ENCODE results near the gene FHL3. TPM values are rescaled to one million over a fixed set of nuclear protein-coding genes. Genes with fewer than 3 reads are reported as not detected.

The FHL3 gene
- polyA plus RNA-seq, 1 of the 3 experiments (the other 2 are of a cell fraction) = 6.8 TPM

- 17% methylated on average over 1 of the region's 1 CpG for WGBS (ENCODE audit: low lambda C conversion rate)
These were observed 17.6 kb downstream of the FHL3 start for GRCh38 chr1:37987679-37988078.

GRCh38 chr1:37983546-37983945 lies 21.8 kb downstream of the FHL3 start:
- 91% methylated on average over 2 of the region's 2 CpGs for WGBS (ENCODE audit: low lambda C conversion rate)
- Histone ChIP-seq H3K36me3 (replicated peaks in 1 of 2; ENCODE audit: control insufficient read depth in 1 of 2, insufficient read depth in 2 of 2, low read length in 1 of 2) (peaks cover 65 to 72% of the 10 kb centered on the region in 2 experiments), H3K79me2 (ENCODE audit: insufficient read depth) (peaks cover 17% of the 10 kb centered on the region), H3F3A (replicated peaks; ENCODE audit: insufficient read depth) (peaks cover 4% of the 10 kb centered on the region), H3K27ac (ENCODE audit: low read depth in 2 of 2, low read length in 1 of 2) (no peak overlapping the region), H3K27me3 (ENCODE audit: insufficient read depth) (no peaks in the 10 kb centered on the region), H3K4me2 (no peak overlapping the region), H2AFZ (ENCODE audit: low read depth) (no peak overlapping the region), H3K9ac (no peak overlapping the region), H3K9me2 (no peaks in the 10 kb centered on the region), H3K4me1 (ENCODE audit: control insufficient read depth in 1 of 2, insufficient read depth in 2 of 2, low read depth in 1 of 2, low read length in 1 of 2) (no peaks in the 10 kb centered on the region), H4K20me1 (ENCODE audit: insufficient read depth) (no peaks in the 10 kb centered on the region), H3K9me3 (no peaks in the 10 kb centered on the region), H3K4me3 (ENCODE audit: low read depth in 2 of 2, low read length in 1 of 2) (no peak overlapping the region)
- ChIA-PET CTCF (no interaction called here), POLR2A (no interaction called here)
- TF ChIP-seq SMC3 (IDR thresholded peaks at IDR 0.05; ENCODE audit: low read depth, low read length) (no peak), USF2 (IDR thresholded peaks at IDR 0.05; ENCODE audit: borderline replicate concordance, low read depth, low read length) (no peak), USF1 (IDR thresholded peaks at IDR 0.05; ENCODE audit: borderline replicate concordance, low read depth) (no peak), ZBTB33 (IDR thresholded peaks at IDR 0.05; ENCODE audit: borderline replicate concordance, low read depth) (no peak), YY1 (IDR thresholded peaks at IDR 0.05; ENCODE audit: low read depth) (no peak), RCOR1 (IDR thresholded peaks at IDR 0.05; ENCODE audit: low read length) (no peak), ELF1 (IDR thresholded peaks at IDR 0.05) (no peak)
- DNase-seq = no peak

More at GRCh38 chr1:37987679-37988078, 17.6 kb downstream of the FHL3 start:
- Histone ChIP-seq H3K4me1 (ENCODE audit: control insufficient read depth in 1 of 2, insufficient read depth in 2 of 2, low read depth in 1 of 2, low read length in 1 of 2) (no peaks in the 10 kb centered on the region; a peak in 1 of 4 replicates), H4K20me1 (ENCODE audit: insufficient read depth) (no peaks in the 10 kb centered on the region), H3K9me3 (no peaks in the 10 kb centered on the region), H3K4me2 (no peak overlapping the region), H3K9me2 (no peaks in the 10 kb centered on the region), H3K27me3 (ENCODE audit: insufficient read depth) (no peaks in the 10 kb centered on the region), H3K36me3 (replicated peaks in 1 of 2; ENCODE audit: control insufficient read depth in 1 of 2, insufficient read depth in 2 of 2, low read length in 1 of 2) (peaks cover 31 to 37% of the 10 kb centered on the region in 2 experiments), H2AFZ (ENCODE audit: low read depth) (no peak overlapping the region), H3K79me2 (ENCODE audit: insufficient read depth) (peaks cover 30% of the 10 kb centered on the region), H3K27ac (ENCODE audit: low read depth in 2 of 2, low read length in 1 of 2) (no peak overlapping the region), H3F3A (replicated peaks; ENCODE audit: insufficient read depth) (peaks cover 17% of the 10 kb centered on the region), H3K4me3 (ENCODE audit: low read depth in 2 of 2, low read length in 1 of 2) (no peak overlapping the region), H3K9ac (no peak overlapping the region)
- no peak for TF ChIP-seq EP300 (IDR thresholded peaks at IDR 0.05; ENCODE audit: borderline replicate concordance in 1 of 2, low read depth in 1 of 2, low read length in 1 of 2)
- no peak for TF ChIP-seq ELF1 (IDR thresholded peaks at IDR 0.05)
- ChIA-PET CTCF (interaction anchor here (1.2 to 1.4 kb wide), 2 partner anchors 11 to 31 kb away, joined by 3 read pairs; no protein-coding TSS in a partner anchor), POLR2A (no interaction called here)
- DNase-seq = no peak
